Fibroblast of lung (primary cell): ENCODE results near the gene KIAA1217.

Experiments
- EZH2 ChIP-seq: IDR thresholded peaks from 2 replicates; pipeline ENCODE4 v1.5.1; 2012; ENCODE audit warnings: low read length, control low read depth, mild to moderate bottlenecking; ENCODE audit errors: missing control alignments
- TF ChIP-seq, protein P1 (sequence below), 2 donors: IDR thresholded peaks in 1 of 2; conservative IDR thresholded peaks in 1 of 2; 1 replicate in 1 of 2; 2 replicates in 1 of 2; pipeline ENCODE4 v1.5.1; 2011 to 2012; ENCODE audit warnings: low read length in 2 of 2, control low read depth in 1 of 2, inconsistent platforms in 1 of 2, low read depth in 1 of 2, mild to moderate bottlenecking in 1 of 2

DNA sequence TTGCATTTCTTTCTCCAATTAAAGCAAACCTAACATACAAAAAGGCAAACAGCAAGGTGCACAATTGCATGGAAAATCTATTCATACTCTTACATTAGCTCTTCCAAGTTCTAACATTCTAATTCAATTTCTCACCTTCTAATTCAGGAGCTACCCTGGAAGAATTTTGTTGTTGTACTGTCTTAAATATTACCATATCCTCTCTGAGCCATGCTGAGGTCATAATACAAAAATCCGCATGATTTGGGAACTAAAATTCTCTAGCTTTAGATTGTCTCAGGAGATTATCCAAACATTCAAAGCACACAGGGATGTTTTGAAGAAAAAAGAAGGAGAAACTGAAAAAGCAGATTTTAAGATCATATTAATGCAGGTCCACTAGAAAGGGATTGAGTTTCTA, 229.9 kb downstream of the KIAA1217 start:
- TF ChIP-seq, protein P1, sequence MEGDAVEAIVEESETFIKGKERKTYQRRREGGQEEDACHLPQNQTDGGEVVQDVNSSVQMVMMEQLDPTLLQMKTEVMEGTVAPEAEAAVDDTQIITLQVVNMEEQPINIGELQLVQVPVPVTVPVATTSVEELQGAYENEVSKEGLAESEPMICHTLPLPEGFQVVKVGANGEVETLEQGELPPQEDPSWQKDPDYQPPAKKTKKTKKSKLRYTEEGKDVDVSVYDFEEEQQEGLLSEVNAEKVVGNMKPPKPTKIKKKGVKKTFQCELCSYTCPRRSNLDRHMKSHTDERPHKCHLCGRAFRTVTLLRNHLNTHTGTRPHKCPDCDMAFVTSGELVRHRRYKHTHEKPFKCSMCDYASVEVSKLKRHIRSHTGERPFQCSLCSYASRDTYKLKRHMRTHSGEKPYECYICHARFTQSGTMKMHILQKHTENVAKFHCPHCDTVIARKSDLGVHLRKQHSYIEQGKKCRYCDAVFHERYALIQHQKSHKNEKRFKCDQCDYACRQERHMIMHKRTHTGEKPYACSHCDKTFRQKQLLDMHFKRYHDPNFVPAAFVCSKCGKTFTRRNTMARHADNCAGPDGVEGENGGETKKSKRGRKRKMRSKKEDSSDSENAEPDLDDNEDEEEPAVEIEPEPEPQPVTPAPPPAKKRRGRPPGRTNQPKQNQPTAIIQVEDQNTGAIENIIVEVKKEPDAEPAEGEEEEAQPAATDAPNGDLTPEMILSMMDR (conservative IDR thresholded peaks at IDR 0.05 in 1 of 2, IDR thresholded peaks at IDR 0.05 in 1 of 2; ENCODE audit: low read depth in 1 of 2, low read length in 2 of 2): no peak
- no peak for TF ChIP-seq EZH2
